ENCODE results near the gene ZNF841.

DNA sequence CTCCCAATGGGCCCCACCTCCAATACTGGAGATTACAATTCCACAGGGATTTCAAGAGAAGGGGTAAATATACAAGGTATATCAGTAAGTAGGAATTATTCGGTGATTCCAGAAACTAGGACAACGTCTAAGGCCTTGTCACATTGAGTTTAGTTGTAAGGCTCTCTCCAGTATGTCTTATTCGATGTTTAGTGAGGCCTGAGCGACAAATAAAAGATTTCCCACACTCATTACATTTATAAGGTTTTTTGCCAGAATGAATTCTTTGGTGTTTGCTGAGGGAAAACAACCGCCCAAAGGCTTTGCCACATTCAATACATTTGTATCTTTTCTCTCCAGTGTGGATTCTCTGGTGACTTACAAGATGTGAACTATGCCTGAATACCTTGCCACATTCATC lies 19.1 kb upstream of the ZNF841 start:
- TF ChIP-seq, protein P1, sequence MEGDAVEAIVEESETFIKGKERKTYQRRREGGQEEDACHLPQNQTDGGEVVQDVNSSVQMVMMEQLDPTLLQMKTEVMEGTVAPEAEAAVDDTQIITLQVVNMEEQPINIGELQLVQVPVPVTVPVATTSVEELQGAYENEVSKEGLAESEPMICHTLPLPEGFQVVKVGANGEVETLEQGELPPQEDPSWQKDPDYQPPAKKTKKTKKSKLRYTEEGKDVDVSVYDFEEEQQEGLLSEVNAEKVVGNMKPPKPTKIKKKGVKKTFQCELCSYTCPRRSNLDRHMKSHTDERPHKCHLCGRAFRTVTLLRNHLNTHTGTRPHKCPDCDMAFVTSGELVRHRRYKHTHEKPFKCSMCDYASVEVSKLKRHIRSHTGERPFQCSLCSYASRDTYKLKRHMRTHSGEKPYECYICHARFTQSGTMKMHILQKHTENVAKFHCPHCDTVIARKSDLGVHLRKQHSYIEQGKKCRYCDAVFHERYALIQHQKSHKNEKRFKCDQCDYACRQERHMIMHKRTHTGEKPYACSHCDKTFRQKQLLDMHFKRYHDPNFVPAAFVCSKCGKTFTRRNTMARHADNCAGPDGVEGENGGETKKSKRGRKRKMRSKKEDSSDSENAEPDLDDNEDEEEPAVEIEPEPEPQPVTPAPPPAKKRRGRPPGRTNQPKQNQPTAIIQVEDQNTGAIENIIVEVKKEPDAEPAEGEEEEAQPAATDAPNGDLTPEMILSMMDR (IDR thresholded peaks at IDR 0.05) = no peak
- TF ChIP-seq EZH2 (IDR thresholded peaks at IDR 0.05) = no peak
- TF ChIP-seq EZH2phosphoT487 (IDR thresholded peaks at IDR 0.05) = no peak
